GM19455 (cell line): ENCODE data around the gene FAM193A.
"Not testable (repeated sequence)": the region's sequence is repeated elsewhere in the genome, so short reads cannot be mapped to it uniquely, and the experiment has no call there.

Experiments
- ATAC-seq: cut with Tn5 transposase; IDR thresholded peaks from one replicate; pipeline ENCODE4 v1.9.1; 2021; ENCODE audit not compliant: unreplicated experiment

The FAM193A gene

GRCh38 chr4:2767046-2767704, 230.7 kb downstream of the FAM193A start:
- no peak for ATAC-seq

- no peak for ATAC-seq
Measured at GRCh38 chr4:2767705-2768074, 231.2 kb downstream of the FAM193A start.

- no peak for ATAC-seq
Measured at GRCh38 chr4:2768124-2768523, 231.7 kb downstream of the FAM193A start.

- no peak for ATAC-seq
Measured at GRCh38 chr4:2768921-2769336, 232.5 kb downstream of the FAM193A start.

- no peak for ATAC-seq
Measured at GRCh38 chr4:2771264-2771663, 234.8 kb downstream of the FAM193A start.

DNA sequence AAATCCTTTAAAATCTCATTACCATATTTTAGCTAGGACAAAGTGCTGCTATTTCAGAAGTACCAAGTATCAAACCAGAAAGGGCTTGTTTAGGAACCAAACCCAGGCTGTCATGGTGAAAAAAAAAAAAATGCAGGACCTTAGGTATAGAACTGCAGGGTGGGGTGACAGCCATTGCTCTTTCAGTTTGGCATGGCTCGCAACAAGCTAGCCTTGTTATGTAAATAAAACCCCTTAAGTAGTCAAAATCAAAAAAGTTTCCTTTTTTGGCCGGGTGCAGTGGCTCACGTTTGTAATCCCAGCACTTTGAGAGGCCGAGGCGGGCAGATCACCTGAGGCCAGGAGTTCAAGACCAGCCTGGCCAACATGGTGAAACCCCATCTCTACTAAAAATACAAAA, 244.2 kb downstream of the FAM193A start:
- ATAC-seq = not testable (repeated sequence)

- ATAC-seq = no peak
Measured at GRCh38 chr4:2781911-2782310, 245.5 kb downstream of the FAM193A start.
